ELR (cell line): ENCODE data around the gene UBR1.
"Not testable (repeated sequence)": the region's sequence is repeated elsewhere in the genome, so short reads cannot be mapped to it uniquely, and the experiment has no call there.

ENCODE experiments used
- DNase-seq: peaks from one replicate; pipeline ENCODE4 v3.0.0-alpha.2; 2015; ENCODE audit warnings: low read depth

The UBR1 gene

GRCh38 chr15:42971830-42972229 is 134.0 kb downstream of the UBR1 start:
- no peak for DNase-seq

- DNase-seq: no peak
Observed at GRCh38 chr15:42964476-42964875, 141.4 kb downstream of the UBR1 start.

- peak; percentile 65 for DNase-seq
Observed at GRCh38 chr15:42955518-42955917, 150.3 kb downstream of the UBR1 start.

- DNase-seq: no peak
Observed at GRCh38 chr15:42954291-42954690, 151.5 kb downstream of the UBR1 start.

- DNase-seq: not testable (repeated sequence)
Observed at GRCh38 chr15:42948898-42949297, 156.9 kb downstream of the UBR1 start.

DNA sequence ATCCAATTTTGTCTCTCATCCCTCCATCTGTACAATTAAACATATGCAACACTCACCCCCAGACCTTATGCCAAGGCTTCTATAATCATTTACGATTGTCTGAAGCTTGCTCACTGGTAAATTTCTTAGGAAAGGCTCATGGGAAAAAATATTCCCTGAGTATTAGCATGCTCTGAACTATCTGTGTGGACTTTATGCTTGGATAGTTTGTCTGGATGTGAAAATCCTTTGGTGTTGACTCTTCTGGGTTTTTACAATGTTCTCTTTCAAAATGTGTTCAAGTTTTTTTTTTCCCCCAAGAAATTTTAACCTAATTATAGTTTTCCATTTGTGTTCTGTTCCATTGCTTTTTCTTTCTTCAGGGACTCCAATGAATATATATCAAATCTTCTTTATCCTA is 165.3 kb downstream of the UBR1 start:
- DNase-seq: no peak

DNA sequence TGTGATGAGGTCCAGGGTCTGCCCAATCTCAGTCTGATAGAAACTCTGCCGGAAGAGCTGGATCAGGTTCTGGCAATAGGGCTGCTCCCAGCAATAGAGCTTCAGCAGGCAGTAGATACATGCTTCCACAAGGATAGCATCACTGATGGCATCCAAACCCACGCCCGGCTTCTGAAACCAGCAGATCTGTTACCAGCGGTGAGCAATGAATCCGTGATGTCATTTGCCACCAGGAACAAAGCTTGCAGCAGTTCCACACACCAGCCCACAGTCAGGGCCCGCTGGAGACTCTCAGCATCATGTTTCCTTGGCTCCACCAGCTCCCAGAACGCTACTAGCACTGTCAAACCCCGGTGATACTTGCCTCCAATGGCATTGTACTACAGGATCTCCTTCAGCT is 166.0 kb downstream of the UBR1 start:
- DNase-seq: no peak

DNA sequence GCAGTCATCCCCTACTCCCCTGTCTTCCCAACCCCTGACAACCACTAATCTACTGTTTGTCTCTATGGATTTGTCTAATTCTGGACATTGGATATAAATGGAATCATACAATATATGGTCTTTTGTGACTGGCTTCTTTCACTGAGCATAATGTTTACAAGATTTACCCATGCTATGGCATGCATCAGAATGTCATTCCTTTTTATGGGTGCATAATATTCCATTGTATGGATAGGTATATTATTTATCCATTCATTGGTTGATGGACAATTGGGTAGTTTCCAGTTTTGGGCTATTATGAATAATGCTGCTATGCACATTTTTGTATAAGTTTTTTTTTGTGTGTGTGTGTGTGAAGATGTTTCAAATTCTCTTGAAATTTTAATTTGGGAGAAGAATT is 168.7 kb downstream of the UBR1 start:
- no peak for DNase-seq

DNA sequence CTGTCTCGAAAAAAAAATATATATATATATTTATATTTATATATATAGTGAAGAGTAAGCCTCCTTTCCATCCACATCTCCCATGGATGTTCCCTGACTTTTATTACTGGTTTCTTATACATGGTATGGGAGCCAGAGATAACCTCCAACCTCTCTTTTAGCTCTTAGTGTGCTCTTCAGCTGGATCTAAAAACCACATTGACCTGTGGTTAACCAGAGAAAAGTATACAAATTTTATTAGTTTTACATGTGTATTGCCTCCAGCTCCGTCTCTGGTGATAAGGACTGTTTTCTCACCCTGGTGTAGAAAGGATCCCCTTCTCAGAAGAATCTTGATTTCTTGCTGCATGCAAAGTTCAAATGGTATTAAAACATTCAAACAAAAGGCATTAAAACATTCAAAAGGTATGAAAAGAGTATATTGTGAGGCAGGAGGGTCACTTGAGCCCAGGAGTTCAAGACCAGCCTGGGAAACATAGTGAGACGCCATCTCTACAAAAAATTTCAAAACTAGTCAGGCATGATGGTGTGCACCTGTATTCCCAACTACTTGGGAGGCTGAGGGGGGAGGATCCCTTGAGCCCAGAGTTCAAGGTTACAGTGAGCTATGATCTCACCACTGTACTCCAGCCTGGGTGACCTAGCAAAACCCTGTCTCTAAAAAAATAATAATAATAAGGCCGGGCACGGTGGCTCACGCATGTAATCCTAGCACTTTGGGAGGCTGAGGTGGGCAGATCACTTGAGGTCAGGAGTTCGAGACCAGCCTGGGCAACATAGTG is 171.8 kb downstream of the UBR1 start:
- no peak for DNase-seq

DNA sequence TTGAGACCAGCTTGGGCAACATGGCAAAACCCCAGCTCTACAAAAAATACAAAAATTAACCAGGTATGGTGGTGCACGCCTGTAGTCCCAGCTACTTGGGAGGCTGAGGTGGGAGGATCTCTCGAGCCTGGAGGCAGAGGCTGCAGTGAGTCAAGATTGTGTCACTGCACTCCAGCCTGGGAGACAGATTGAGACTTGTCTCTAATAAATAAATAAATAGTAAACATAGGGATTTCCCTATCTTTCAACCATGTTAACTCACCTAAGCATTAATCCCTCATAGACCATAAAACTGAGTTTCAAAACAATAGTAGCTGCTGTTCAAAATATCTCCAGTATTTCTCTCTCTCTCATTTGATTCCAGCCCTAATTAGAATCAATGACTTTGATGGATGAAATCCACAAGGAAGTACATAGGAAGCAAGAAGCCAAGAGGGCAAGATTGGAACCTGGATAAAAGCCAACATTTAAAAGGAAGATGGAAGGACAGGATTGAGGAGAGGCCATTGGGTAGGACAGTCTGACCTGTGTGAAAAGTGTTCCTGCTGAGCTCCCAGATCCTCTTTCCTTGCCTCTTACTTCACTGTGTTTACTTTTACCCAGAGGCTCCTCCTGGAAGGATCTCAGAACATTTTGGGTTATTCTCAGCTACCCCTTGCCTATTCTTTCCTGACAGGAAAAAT is 172.9 kb downstream of the UBR1 start:
- DNase-seq: no peak

GRCh38 chr15:42931702-42932486 is 173.9 kb downstream of the UBR1 start:
- DNase-seq: no peak

DNA sequence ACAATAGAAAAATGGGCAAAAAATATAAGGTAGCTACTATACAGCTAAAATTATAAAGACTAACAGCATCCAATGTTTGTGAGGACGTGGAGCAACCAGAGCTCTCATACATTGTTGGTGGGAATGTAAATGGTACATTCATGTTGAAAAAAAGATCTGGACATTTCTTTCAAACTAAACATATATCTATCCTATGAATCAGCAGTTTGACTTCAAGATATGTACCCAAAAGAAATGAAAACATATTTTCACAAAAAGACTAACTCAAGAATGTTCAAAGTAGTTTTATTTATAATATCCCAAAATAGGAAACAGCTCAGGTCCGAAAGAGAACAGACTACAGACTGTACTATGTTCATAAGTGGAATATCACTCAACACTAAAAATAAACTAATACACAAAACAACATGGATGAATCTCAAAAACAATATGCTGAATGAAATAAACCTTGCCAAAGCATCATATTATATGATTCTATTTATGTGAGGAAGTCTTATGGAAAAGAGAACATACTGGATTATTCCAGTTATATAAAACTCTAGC is 176.5 kb downstream of the UBR1 start:
- no peak for DNase-seq

DNA sequence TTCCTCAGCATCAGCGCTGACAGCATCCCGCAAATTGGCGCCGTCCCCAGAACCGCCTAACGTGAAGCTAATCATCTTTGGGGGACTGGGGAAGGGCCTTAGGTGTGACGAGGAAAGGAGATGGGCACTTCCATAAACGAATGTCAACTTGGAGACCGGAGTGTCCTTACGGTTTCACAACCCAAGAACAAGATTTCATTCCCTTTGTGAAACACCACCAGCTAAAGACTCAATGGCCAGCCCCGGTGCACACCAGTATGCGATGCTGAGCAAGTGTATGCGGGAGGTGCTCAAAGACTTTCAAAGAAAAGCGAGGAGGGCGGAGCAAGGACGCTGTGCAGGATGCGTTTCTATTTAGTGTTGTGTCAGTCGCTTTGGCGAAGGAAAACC is 184.5 kb downstream of the UBR1 start:
- DNase-seq: peak; percentile 54

GRCh38 chr15:42920519-42921341 is 185.1 kb downstream of the UBR1 start, which contains the start of gene TTBK2:
TTBK2 (minus strand) TSS chr15:42920778; CDS start chr15:42878617, 42,161 bp downstream.
- peak; percentile 99 for DNase-seq

GRCh38 chr15:42919799-42920518 is 185.9 kb downstream of the UBR1 start:
- peak; percentile 62 for DNase-seq

GRCh38 chr15:42919308-42919707 is 186.5 kb downstream of the UBR1 start:
- DNase-seq: peak; percentile 10

DNA sequence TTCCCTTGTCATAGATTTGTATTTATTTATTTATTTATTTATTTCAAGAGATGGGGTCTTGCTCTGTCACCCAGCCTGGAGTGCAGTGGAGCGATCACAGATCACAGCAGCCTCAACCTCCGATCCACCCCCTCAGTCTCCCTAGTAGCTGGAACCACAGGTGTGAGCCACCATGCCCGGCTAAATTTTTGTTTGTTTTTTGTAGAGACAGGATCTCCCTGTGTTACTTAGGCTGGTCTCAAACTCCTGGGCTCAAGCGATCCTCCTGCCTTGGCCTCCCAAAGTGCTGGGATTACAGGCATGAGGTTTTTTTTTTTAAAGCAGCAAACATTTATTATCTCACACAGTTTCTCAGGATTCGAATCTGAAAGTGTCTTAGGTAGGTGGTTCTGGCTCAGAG is 187.8 kb downstream of the UBR1 start:
- no peak for DNase-seq

DNA sequence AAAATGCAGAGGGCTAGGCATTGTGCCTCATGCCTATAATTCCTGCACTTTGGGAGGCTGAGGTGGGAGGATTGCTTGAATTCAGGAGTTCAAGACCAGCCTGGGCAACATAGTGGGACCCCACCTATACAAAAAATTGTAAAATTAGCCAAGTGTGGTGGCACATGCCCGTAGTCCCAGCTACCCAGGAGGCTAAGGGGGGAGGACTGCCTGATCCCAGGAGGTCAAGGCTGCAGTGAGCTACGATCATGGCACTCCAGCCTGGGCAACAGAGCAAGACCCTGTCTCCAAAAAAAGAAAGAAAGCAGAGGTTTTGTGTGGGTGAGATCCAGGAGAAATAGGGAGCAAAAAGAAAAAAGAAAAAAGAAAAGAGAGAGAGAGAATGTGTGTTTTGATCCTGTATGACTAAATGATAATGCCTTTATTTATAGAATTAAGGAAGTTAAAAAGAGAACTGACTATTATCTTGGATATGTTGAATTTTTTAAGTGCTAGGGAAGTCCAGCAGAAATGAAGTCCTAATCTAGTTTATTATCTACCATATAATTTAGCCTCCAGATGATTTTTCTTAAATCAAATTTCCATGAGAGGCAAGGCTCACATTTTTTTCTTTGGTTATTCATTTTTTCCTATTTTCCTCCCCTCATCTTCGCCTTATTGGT is 190.1 kb downstream of the UBR1 start:
- no peak for DNase-seq

- DNase-seq: no peak
Observed at GRCh38 chr15:42914728-42915497, 190.9 kb downstream of the UBR1 start.
